ENCODE measurements around the gene SMG1.

Gene SMG1

DNA sequence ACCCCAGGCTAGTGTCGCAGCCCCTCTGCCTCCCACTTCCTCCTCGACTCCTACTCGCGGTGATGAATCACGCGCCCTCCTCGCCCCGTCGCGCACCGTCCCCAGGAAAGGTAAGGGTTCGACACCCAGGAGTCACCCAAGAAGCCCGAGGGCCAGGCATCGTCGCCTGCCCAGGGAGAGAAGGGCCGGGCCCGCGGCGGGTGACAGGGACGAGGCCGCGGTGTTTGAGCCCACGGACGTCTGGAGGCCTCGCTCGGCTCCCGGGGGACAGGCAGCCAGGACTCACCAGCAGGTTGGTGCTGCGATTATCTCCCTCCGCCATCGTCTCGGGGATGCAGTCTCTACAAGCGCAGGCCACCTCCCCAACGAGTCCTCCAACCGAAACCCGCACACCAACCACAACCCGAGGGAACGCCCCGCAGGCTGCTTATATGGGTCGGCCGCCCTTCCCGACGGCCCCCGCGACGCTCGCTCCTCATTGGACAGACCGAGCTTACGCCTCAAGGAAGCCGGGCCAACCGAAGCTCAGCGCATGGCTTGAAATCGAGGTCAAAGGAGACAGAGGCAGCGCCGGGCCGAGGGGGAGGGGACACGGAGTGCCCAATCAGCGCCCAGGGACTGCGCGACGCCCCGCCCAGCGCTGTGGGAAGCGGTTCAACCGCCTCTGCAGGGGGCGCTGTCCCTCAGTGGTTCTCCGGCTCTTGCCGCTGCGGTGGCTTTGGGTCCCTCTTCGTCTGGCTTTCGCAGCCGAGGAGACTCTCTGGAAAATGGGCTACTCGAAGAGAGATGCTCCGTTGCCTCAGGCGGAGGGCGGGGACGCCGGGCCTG is 124.8 kb downstream of the SMG1 start, which contains the start of gene ARL6IP1:
Gene ARL6IP1 (minus strand): TSS at position 405 of the 828 bp plus-strand sequence. CDS start 83 bp downstream, at position 322.
- Histone ChIP-seq H3K27ac (ENCODE audit: extremely low read depth, low read depth, low read length) (peak within 1 kb of the TSS; percentile 86), H3K4me1 (ENCODE audit: control insufficient read depth, insufficient read depth, low read length) (peaks cover 10% of the 10 kb centered on the region; the same call in 1 of the 2 replicates), H3K9me3 (ENCODE audit: control insufficient read depth, insufficient read depth, low read depth, low read length) (no peaks in the 10 kb centered on the region), H3K4me3 (ENCODE audit: low read depth, low read length) (peak within 1 kb of the TSS; percentile 98), H3K36me3 (ENCODE audit: control insufficient read depth in 2 of 2, insufficient read depth in 1 of 2, low read length in 2 of 2) (peaks cover 16 to 28% of the 10 kb centered on the region in 2 experiments)
- POLR2A ChIA-PET = interaction anchor here (0.5 to 8.2 kb wide), 51 partner anchors 8 to 1940 kb away, joined by 3 to 329 read pairs (median 4); partner anchors contain the start of genes COQ7, ITPRIPL2, RPS15A and SMG1
- CTCF ChIA-PET = interaction anchor here (0.5 to 2.3 kb wide), 16 partner anchors 9 to 248 kb away, joined by 3 to 18 read pairs (median 4); partner anchors contain the start of gene RPS15A
- TF ChIP-seq ZSCAN16 (tag by site-specific recombination; IDR thresholded peaks at IDR 0.05) (no peak), ZNF366 (tag by site-specific recombination; conservative IDR thresholded peaks at IDR 0.05) (peak; percentile 41; the same call in 1 of the 2 replicates), ZNF692 (tag by site-specific recombination; IDR thresholded peaks at IDR 0.05) (peak; percentile 70), ZNF248 (tag by site-specific recombination; IDR thresholded peaks at IDR 0.05) (no peak), ZNF585B (tag by site-specific recombination; IDR thresholded peaks at IDR 0.05) (no peak), ZNF146 (tag by site-specific recombination; IDR thresholded peaks at IDR 0.05) (0 out of 2 replicates have a peak, but pooled peaks have one; percentile 4), HOXC10 (CRISPR knock-in tag; IDR thresholded peaks at IDR 0.05) (no peak), ZNF133 (tag by site-specific recombination; IDR thresholded peaks at IDR 0.05) (no peak), ZNF548 (tag by site-specific recombination; IDR thresholded peaks at IDR 0.05) (no peak), ZNF514 (tag by site-specific recombination; IDR thresholded peaks at IDR 0.05) (no peak), ZNF155 (tag by site-specific recombination; IDR thresholded peaks at IDR 0.05) (no peak), CTCF (tag by site-specific recombination; IDR thresholded peaks at IDR 0.05) (peak; percentile 99), ZSCAN23 (tag by site-specific recombination; IDR thresholded peaks at IDR 0.05) (0 out of 2 replicates have a peak, but pooled peaks have one; percentile 19), ZXDB (tag by site-specific recombination; IDR thresholded peaks at IDR 0.05) (peak; percentile 82), ZNF239 (tag by site-specific recombination; IDR thresholded peaks at IDR 0.05) (0 out of 2 replicates have a peak, but pooled peaks have one; percentile 57), ZNF16 (tag by site-specific recombination; IDR thresholded peaks at IDR 0.05; ENCODE audit: low read depth) (no peak), ZSCAN5A (tag by site-specific recombination; IDR thresholded peaks at IDR 0.05) (peak; percentile 87)
- TF ChIP-seq, protein P1, sequence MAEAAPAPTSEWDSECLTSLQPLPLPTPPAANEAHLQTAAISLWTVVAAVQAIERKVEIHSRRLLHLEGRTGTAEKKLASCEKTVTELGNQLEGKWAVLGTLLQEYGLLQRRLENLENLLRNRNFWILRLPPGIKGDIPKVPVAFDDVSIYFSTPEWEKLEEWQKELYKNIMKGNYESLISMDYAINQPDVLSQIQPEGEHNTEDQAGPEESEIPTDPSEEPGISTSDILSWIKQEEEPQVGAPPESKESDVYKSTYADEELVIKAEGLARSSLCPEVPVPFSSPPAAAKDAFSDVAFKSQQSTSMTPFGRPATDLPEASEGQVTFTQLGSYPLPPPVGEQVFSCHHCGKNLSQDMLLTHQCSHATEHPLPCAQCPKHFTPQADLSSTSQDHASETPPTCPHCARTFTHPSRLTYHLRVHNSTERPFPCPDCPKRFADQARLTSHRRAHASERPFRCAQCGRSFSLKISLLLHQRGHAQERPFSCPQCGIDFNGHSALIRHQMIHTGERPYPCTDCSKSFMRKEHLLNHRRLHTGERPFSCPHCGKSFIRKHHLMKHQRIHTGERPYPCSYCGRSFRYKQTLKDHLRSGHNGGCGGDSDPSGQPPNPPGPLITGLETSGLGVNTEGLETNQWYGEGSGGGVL (tag by site-specific recombination; IDR thresholded peaks at IDR 0.05) = peak; percentile 52
- TF ChIP-seq, protein P2, sequence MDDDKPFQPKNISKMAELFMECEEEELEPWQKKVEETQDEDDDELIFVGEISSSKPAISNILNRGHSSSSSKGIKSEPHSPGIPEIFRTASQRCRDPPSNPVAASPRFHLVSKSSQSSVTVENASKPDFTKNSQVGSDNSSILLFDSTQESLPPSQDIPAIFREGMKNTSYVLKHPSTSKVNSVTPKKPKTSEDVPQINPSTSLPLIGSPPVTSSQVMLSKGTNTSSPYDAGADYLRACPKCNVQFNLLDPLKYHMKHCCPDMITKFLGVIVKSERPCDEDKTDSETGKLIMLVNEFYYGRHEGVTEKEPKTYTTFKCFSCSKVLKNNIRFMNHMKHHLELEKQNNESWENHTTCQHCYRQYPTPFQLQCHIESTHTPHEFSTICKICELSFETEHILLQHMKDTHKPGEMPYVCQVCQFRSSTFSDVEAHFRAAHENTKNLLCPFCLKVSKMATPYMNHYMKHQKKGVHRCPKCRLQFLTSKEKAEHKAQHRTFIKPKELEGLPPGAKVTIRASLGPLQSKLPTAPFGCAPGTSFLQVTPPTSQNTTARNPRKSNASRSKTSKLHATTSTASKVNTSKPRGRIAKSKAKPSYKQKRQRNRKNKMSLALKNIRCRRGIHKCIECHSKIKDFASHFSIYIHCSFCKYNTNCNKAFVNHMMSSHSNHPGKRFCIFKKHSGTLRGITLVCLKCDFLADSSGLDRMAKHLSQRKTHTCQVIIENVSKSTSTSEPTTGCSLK (tag by site-specific recombination; IDR thresholded peaks at IDR 0.05) = no peak
- TF ChIP-seq, protein P3, sequence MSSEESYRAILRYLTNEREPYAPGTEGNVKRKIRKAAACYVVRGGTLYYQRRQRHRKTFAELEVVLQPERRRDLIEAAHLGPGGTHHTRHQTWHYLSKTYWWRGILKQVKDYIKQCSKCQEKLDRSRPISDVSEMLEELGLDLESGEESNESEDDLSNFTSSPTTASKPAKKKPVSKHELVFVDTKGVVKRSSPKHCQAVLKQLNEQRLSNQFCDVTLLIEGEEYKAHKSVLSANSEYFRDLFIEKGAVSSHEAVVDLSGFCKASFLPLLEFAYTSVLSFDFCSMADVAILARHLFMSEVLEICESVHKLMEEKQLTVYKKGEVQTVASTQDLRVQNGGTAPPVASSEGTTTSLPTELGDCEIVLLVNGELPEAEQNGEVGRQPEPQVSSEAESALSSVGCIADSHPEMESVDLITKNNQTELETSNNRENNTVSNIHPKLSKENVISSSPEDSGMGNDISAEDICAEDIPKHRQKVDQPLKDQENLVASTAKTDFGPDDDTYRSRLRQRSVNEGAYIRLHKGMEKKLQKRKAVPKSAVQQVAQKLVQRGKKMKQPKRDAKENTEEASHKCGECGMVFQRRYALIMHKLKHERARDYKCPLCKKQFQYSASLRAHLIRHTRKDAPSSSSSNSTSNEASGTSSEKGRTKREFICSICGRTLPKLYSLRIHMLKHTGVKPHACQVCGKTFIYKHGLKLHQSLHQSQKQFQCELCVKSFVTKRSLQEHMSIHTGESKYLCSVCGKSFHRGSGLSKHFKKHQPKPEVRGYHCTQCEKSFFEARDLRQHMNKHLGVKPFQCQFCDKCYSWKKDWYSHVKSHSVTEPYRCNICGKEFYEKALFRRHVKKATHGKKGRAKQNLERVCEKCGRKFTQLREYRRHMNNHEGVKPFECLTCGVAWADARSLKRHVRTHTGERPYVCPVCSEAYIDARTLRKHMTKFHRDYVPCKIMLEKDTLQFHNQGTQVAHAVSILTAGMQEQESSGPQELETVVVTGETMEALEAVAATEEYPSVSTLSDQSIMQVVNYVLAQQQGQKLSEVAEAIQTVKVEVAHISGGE (tag by site-specific recombination; conservative IDR thresholded peaks at IDR 0.05; ENCODE audit: low read depth) = peak; percentile 97
- TF ChIP-seq, protein P4, sequence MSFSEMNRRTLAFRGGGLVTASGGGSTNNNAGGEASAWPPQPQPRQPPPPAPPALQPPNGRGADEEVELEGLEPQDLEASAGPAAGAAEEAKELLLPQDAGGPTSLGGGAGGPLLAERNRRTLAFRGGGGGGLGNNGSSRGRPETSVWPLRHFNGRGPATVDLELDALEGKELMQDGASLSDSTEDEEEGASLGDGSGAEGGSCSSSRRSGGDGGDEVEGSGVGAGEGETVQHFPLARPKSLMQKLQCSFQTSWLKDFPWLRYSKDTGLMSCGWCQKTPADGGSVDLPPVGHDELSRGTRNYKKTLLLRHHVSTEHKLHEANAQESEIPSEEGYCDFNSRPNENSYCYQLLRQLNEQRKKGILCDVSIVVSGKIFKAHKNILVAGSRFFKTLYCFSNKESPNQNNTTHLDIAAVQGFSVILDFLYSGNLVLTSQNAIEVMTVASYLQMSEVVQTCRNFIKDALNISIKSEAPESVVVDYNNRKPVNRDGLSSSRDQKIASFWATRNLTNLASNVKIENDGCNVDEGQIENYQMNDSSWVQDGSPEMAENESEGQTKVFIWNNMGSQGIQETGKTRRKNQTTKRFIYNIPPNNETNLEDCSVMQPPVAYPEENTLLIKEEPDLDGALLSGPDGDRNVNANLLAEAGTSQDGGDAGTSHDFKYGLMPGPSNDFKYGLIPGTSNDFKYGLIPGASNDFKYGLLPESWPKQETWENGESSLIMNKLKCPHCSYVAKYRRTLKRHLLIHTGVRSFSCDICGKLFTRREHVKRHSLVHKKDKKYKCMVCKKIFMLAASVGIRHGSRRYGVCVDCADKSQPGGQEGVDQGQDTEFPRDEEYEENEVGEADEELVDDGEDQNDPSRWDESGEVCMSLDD (tag by site-specific recombination; IDR thresholded peaks at IDR 0.05) = no peak

All from HEK293 (cell line).